ENCODE results near the gene TPST1. TPM values are rescaled to one million over a fixed set of nuclear protein-coding genes. Genes with fewer than 3 reads are reported as not detected.

The TPST1 gene
- total RNA-seq, 4 donors from 2014 or later, result 31.9 to 38.3 (median 36.8) TPM

DNA sequence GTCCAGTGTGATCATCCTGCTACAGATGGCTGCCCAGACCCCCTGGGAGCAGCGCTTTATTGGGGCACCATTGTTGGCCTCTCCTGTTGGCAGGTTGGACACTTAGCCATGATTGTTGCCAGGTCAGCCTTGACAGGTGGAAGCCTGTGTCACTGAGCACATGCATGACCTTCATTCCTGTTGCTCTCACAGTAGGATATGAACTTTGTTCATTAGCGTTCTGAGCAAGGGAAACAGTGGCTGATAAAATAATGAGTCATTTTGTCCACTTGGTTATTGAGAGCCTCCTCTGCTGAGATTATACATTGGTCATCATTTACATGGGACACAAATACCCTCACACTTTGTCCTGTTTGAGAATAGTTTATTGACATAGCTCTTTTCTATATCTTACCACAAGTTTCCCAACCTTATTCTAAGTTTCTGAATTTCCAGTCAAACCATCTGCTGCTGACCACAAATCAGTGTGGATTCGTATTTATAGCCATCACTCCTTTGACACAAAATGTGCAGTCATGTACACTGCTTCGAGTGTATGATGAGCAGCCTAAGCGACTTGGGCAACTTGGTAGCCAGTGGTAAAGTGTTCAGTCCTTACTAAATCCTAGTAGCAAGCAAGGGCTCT, 102.6 kb downstream of the TPST1 start:
- DNase-seq (ENCODE audit: low spot score in 2 of 2), result no peak
- Histone ChIP-seq H3K4me3 (no peak overlapping the region), H3K9me3 (no peaks in the 10 kb centered on the region), H3K27me3 (no peaks in the 10 kb centered on the region), H3K36me3 (no peaks in the 10 kb centered on the region), H3K27ac (no peak overlapping the region), H3K4me1 (peaks cover 0 to 10% (median 0%) of the 10 kb centered on the region in 4 donors)
- TF ChIP-seq EP300 (IDR thresholded peaks at IDR 0.05) (no peak), CTCF (IDR thresholded peaks at IDR 0.05) (no peak), POLR2A (IDR thresholded peaks at IDR 0.05) (no peak)
- 86 to 88% methylated on average over 5 of the region's 5 CpGs for WGBS, 2 donors

DNA sequence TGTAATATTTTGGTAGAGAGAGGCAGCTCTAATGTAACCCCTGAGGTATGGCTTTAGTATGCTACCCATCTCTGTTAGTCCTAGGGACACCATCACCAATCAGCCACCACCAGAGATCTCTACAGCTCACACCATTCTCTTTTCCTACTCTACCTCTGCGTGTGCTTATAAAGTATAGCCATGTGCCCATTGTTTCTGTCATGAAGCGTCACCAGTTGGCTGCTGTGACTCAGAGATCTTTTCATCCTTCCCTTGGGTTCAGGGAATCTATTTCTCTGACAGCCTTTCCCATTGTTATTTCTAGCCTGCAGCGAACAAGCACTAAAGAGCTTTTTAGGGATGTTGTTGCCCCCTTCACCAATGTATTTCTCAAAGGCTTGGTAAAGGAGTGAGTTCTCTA, 103.3 kb downstream of the TPST1 start:
- WGBS, 2 donors, result 81 to 92% methylated on average over 3 of the region's 3 CpGs
- no peaks in the 10 kb centered on the region for H3K36me3 ChIP-seq
- H3K9me3 ChIP-seq, result no peaks in the 10 kb centered on the region
- H3K4me1 ChIP-seq, result peaks cover 0 to 10% (median 0%) of the 10 kb centered on the region in 4 donors
- no peak overlapping the region for H3K27ac ChIP-seq
- TF ChIP-seq POLR2A (IDR thresholded peaks at IDR 0.05), result no peak
- TF ChIP-seq CTCF (IDR thresholded peaks at IDR 0.05), result no peak
- TF ChIP-seq EP300 (IDR thresholded peaks at IDR 0.05), result no peak
- DNase-seq (ENCODE audit: low spot score in 2 of 2), result no peak
- H3K27me3 ChIP-seq, result no peaks in the 10 kb centered on the region
- no peak overlapping the region for H3K4me3 ChIP-seq

- Histone ChIP-seq H3K36me3 (no peaks in the 10 kb centered on the region), H3K27ac (no peak overlapping the region), H3K9me3 (no peaks in the 10 kb centered on the region), H3K4me1 (peaks cover 0 to 10% (median 0%) of the 10 kb centered on the region in 4 donors), H3K4me3 (no peak overlapping the region), H3K27me3 (no peaks in the 10 kb centered on the region)
- no peak for TF ChIP-seq POLR2A (IDR thresholded peaks at IDR 0.05)
- no peak for TF ChIP-seq CTCF (IDR thresholded peaks at IDR 0.05)
- TF ChIP-seq EP300 (IDR thresholded peaks at IDR 0.05), result no peak
- WGBS, 2 donors, result 93 to 100% methylated on average over 2 of the region's 2 CpGs
- no peak for DNase-seq (ENCODE audit: low spot score in 2 of 2)
Observed at GRCh38 chr7:66310620-66311019, 105.5 kb downstream of the TPST1 start.

DNA sequence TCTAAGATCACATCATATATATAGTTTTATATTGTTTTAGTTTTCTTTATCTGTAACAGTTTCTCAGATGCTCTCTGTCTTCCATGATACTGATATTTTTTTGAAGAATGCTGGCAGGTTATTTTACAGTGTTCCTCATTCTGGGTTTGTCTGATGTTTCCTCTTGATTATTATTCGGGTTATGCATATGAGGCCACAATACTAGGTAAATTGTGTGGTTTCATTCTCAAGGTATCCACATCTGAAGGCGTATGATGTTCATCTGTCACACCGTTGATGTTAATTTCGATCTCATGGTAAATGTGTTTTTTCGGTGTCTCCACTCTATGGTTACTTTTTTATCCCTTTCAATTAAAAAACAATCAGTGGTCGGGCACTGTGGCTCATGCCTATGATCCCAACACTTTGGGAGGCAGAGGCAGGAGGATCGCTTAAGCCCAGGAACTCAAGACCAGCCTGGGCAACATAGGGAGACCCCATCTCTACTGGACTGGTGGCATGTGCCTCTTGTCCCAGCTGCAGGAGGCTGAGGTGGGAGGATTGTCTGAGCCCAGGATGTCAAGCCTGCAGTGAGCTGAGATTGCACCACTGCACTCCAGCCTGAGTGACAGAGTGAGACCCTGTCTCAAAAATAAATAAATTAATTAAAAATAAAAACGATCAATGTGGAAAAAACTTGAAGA, 108.9 kb downstream of the TPST1 start:
- no peak for DNase-seq (ENCODE audit: low spot score in 2 of 2)
- Histone ChIP-seq H3K4me3 (no peak overlapping the region), H3K4me1 (peaks cover 0 to 10% (median 0%) of the 10 kb centered on the region in 4 donors), H3K27me3 (no peaks in the 10 kb centered on the region), H3K9me3 (no peaks in the 10 kb centered on the region), H3K27ac (no peak overlapping the region), H3K36me3 (no peaks in the 10 kb centered on the region)
- 88 to 95% methylated on average over 8 of the region's 8 CpGs for WGBS, 2 donors
- TF ChIP-seq EP300 (IDR thresholded peaks at IDR 0.05) (no peak), CTCF (IDR thresholded peaks at IDR 0.05) (no peak), POLR2A (IDR thresholded peaks at IDR 0.05) (no peak)

DNA sequence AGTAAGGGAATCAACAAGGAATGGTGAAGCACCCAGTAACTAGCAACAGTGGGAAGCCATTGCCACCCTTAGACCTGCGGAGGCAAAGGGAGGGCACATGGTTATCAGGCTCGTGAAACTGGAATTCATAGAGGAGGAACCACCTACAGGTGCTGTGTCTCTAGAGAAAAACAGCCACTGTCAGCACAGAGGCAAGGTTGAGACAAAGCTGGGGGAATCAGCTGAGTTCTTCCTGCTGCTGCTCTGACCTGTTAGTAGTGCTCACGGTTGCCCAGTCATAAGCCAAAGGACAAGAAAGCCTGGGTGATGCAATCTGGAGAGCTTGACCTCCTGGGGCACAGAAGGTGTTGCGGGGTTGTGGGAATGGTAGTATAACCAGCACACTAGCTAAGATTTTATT, 110.1 kb downstream of the TPST1 start:
- peaks cover 0 to 6% (median 0%) of the 10 kb centered on the region in 4 donors for H3K4me1 ChIP-seq
- no peak overlapping the region for H3K27ac ChIP-seq
- WGBS, 2 donors, result 75 to 85% methylated on average over 4 of the region's 4 CpGs
- no peaks in the 10 kb centered on the region for H3K9me3 ChIP-seq
- H3K4me3 ChIP-seq, result no peak overlapping the region
- no peaks in the 10 kb centered on the region for H3K27me3 ChIP-seq
- no peaks in the 10 kb centered on the region for H3K36me3 ChIP-seq
- no peak for DNase-seq (ENCODE audit: low spot score in 2 of 2)
- no peak for TF ChIP-seq POLR2A (IDR thresholded peaks at IDR 0.05)
- no peak for TF ChIP-seq EP300 (IDR thresholded peaks at IDR 0.05)
